ENCODE results near the gene PRSS22. TPM values are rescaled to one million over a fixed set of nuclear protein-coding genes. Genes with fewer than 3 reads are reported as not detected.
"Not testable (repeated sequence)": the region's sequence is repeated elsewhere in the genome, so short reads cannot be mapped to it uniquely, and the experiment has no call there.

Gene PRSS22
- total RNA-seq = under 1 TPM in 1 of 3 donors, not detected in 2; 0.37 TPM

- peak within 1 kb of the TSS; percentile 83 for H3K4me3 Mint-ChIP-seq
- ATAC-seq (peak; percentile 32 to 45), DNase-seq (no peak)
- peaks cover 12% of the 10 kb centered on the region for H3K9me3 Mint-ChIP-seq
- peaks cover 14% of the 10 kb centered on the region for H3K27me3 Mint-ChIP-seq (ENCODE audit: low read depth)
- peaks cover 7% of the 10 kb centered on the region for H3K4me1 Mint-ChIP-seq (ENCODE audit: low read depth)
- H3K36me3 Mint-ChIP-seq (ENCODE audit: insufficient read depth) = no peaks in the 10 kb centered on the region
These were observed at the start of gene PRSS22 for GRCh38 chr16:2857451-2858244. Gene PRSS22, minus strand, starts transcription at chr16:2858170. Its CDS starts 66 bp downstream, at chr16:2858104.

GRCh38 chr16:2907084-2907753, 49.2 kb upstream of the PRSS22 start:
- H3K4me3 Mint-ChIP-seq; H3K27me3 Mint-ChIP-seq (ENCODE audit: low read depth); ATAC-seq; H3K9me3 Mint-ChIP-seq; H3K36me3 Mint-ChIP-seq (ENCODE audit: insufficient read depth): not testable (repeated sequence)
- H3K4me1 Mint-ChIP-seq (ENCODE audit: low read depth) = peaks cover 30% of the 10 kb centered on the region
- peak; percentile 38 for DNase-seq

- DNase-seq = no peak
- Mint-ChIP-seq H3K27me3 (ENCODE audit: low read depth) (no peaks in the 10 kb centered on the region), H3K36me3 (ENCODE audit: insufficient read depth) (no peaks in the 10 kb centered on the region), H3K4me1 (ENCODE audit: low read depth) (peaks cover 23% of the 10 kb centered on the region), H3K9me3 (no peaks in the 10 kb centered on the region), H3K4me3 (peak overlapping the region; percentile 89)
- ATAC-seq = no peak
These were observed 48.0 kb upstream of the PRSS22 start for GRCh38 chr16:2905988-2906387.

- H3K4me1 Mint-ChIP-seq (ENCODE audit: low read depth) = peaks cover 22% of the 10 kb centered on the region
- H3K27me3 Mint-ChIP-seq (ENCODE audit: low read depth) = no peaks in the 10 kb centered on the region
- H3K36me3 Mint-ChIP-seq (ENCODE audit: insufficient read depth) = no peaks in the 10 kb centered on the region
- peak; percentile 81 for ATAC-seq
- peak; percentile 77 for DNase-seq
- no peaks in the 10 kb centered on the region for H3K9me3 Mint-ChIP-seq
- H3K4me3 Mint-ChIP-seq = peak overlapping the region; percentile 89
These were observed 47.4 kb upstream of the PRSS22 start for GRCh38 chr16:2905241-2905987.

- Mint-ChIP-seq H3K4me3 (peak overlapping the region; percentile 89), H3K9me3 (no peaks in the 10 kb centered on the region), H3K4me1 (ENCODE audit: low read depth) (peaks cover 22% of the 10 kb centered on the region), H3K27me3 (ENCODE audit: low read depth) (no peaks in the 10 kb centered on the region), H3K36me3 (ENCODE audit: insufficient read depth) (no peaks in the 10 kb centered on the region)
- no peak for DNase-seq
- no peak for ATAC-seq
These were observed 46.9 kb upstream of the PRSS22 start for GRCh38 chr16:2904922-2905240.

GRCh38 chr16:2904100-2904921, 46.3 kb upstream of the PRSS22 start:
- H3K36me3 Mint-ChIP-seq (ENCODE audit: insufficient read depth) = no peaks in the 10 kb centered on the region
- H3K9me3 Mint-ChIP-seq = no peaks in the 10 kb centered on the region
- peak; percentile 63 for DNase-seq
- no peaks in the 10 kb centered on the region for H3K27me3 Mint-ChIP-seq (ENCODE audit: low read depth)
- H3K4me3 Mint-ChIP-seq = peak overlapping the region; percentile 89
- peaks cover 22% of the 10 kb centered on the region for H3K4me1 Mint-ChIP-seq (ENCODE audit: low read depth)
- peak; percentile 67 to 68 for ATAC-seq

- ATAC-seq (no peak), DNase-seq (no peak)
- no peak overlapping the region for H3K4me3 Mint-ChIP-seq
- H3K4me1 Mint-ChIP-seq (ENCODE audit: low read depth) = peaks cover 21% of the 10 kb centered on the region
- no peaks in the 10 kb centered on the region for H3K9me3 Mint-ChIP-seq
- H3K27me3 Mint-ChIP-seq (ENCODE audit: low read depth) = no peaks in the 10 kb centered on the region
- H3K36me3 Mint-ChIP-seq (ENCODE audit: insufficient read depth) = no peaks in the 10 kb centered on the region
These were observed 44.6 kb upstream of the PRSS22 start for GRCh38 chr16:2902337-2903130.

GRCh38 chr16:2900526-2901075, 42.6 kb upstream of the PRSS22 start:
- no peak for ATAC-seq
- no peak for DNase-seq
- no peaks in the 10 kb centered on the region for H3K36me3 Mint-ChIP-seq (ENCODE audit: insufficient read depth)
- H3K4me3 Mint-ChIP-seq = no peak overlapping the region
- H3K27me3 Mint-ChIP-seq (ENCODE audit: low read depth) = no peaks in the 10 kb centered on the region
- H3K4me1 Mint-ChIP-seq (ENCODE audit: low read depth) = peaks cover 7% of the 10 kb centered on the region
- no peaks in the 10 kb centered on the region for H3K9me3 Mint-ChIP-seq

GRCh38 chr16:2899564-2900072, 41.6 kb upstream of the PRSS22 start:
- H3K4me3 Mint-ChIP-seq = no peak overlapping the region
- no peak for DNase-seq
- H3K9me3 Mint-ChIP-seq = no peaks in the 10 kb centered on the region
- no peak for ATAC-seq
- no peaks in the 10 kb centered on the region for H3K27me3 Mint-ChIP-seq (ENCODE audit: low read depth)
- H3K4me1 Mint-ChIP-seq (ENCODE audit: low read depth) = peaks cover 7% of the 10 kb centered on the region
- H3K36me3 Mint-ChIP-seq (ENCODE audit: insufficient read depth) = no peaks in the 10 kb centered on the region

- ATAC-seq (no peak), DNase-seq (no peak)
- no peaks in the 10 kb centered on the region for H3K27me3 Mint-ChIP-seq (ENCODE audit: low read depth)
- H3K4me3 Mint-ChIP-seq = no peak overlapping the region
- H3K36me3 Mint-ChIP-seq (ENCODE audit: insufficient read depth) = no peaks in the 10 kb centered on the region
- H3K9me3 Mint-ChIP-seq = no peaks in the 10 kb centered on the region
- H3K4me1 Mint-ChIP-seq (ENCODE audit: low read depth) = peaks cover 3% of the 10 kb centered on the region
These were observed 41.0 kb upstream of the PRSS22 start for GRCh38 chr16:2898831-2899563.

GRCh38 chr16:2897110-2897509, 39.1 kb upstream of the PRSS22 start:
- H3K36me3 Mint-ChIP-seq (ENCODE audit: insufficient read depth) = no peaks in the 10 kb centered on the region
- ATAC-seq (no peak), DNase-seq (no peak)
- no peak overlapping the region for H3K4me3 Mint-ChIP-seq
- H3K9me3 Mint-ChIP-seq = no peaks in the 10 kb centered on the region
- H3K27me3 Mint-ChIP-seq (ENCODE audit: low read depth) = no peaks in the 10 kb centered on the region
- H3K4me1 Mint-ChIP-seq (ENCODE audit: low read depth) = no peaks in the 10 kb centered on the region

- Mint-ChIP-seq H3K9me3 (no peaks in the 10 kb centered on the region), H3K27me3 (ENCODE audit: low read depth) (no peaks in the 10 kb centered on the region), H3K4me1 (ENCODE audit: low read depth) (no peaks in the 10 kb centered on the region), H3K4me3 (no peak overlapping the region), H3K36me3 (ENCODE audit: insufficient read depth) (no peaks in the 10 kb centered on the region)
- ATAC-seq = no peak
- no peak for DNase-seq
These were observed 38.6 kb upstream of the PRSS22 start for GRCh38 chr16:2896480-2897010.

Data from activated T-cell treated with anti-CD3 and anti-CD28 coated beads, Interleukin-2, amount 50 U/mL, for 4 hours (primary cell).